ENCODE measurements around the gene ATPAF2.

ATPAF2 gene

GRCh38 chr17:18014006-18014405 lies 25.0 kb downstream of the ATPAF2 start:
- no peak overlapping the region for H3K4me2 ChIP-seq (ENCODE audit: low read length)
- no peaks in the 10 kb centered on the region for H3K4me1 ChIP-seq (ENCODE audit: control insufficient read depth, low read length)
- no peak for TF ChIP-seq EZH2phosphoT487 (IDR thresholded peaks at IDR 0.05; ENCODE audit: borderline replicate concordance, low read length)
- TF ChIP-seq CTCF (IDR thresholded peaks at IDR 0.05; ENCODE audit: low read depth, low read length, poor library complexity, severe bottlenecking), result no peak
- no peaks in the 10 kb centered on the region for H3K79me2 ChIP-seq (ENCODE audit: control insufficient read depth, low read length)
- H3K36me3 ChIP-seq (ENCODE audit: control insufficient read depth, low read length), result peaks cover 5% of the 10 kb centered on the region; the same call in 1 of the 2 replicates
- H3K9me3 ChIP-seq (ENCODE audit: control insufficient read depth, insufficient read depth, low read length), result no peaks in the 10 kb centered on the region
- no peak overlapping the region for H3K4me3 ChIP-seq (ENCODE audit: low read length)
- no peaks in the 10 kb centered on the region for H4K20me1 ChIP-seq (ENCODE audit: control insufficient read depth, insufficient read depth, low read depth, low read length)
- H3K27me3 ChIP-seq (ENCODE audit: control insufficient read depth, low read length), result no peaks in the 10 kb centered on the region
- no peaks in the 10 kb centered on the region for H3K9me2 ChIP-seq (replicated peaks; ENCODE audit: control insufficient read depth, low read length)
- H3F3A ChIP-seq (ENCODE audit: control insufficient read depth, insufficient read depth), result no peaks in the 10 kb centered on the region
- H3K27ac ChIP-seq (ENCODE audit: low read depth, low read length), result no peak overlapping the region

- TF ChIP-seq EZH2phosphoT487 (IDR thresholded peaks at IDR 0.05; ENCODE audit: borderline replicate concordance, low read length) (no peak), CTCF (IDR thresholded peaks at IDR 0.05; ENCODE audit: low read depth, low read length, poor library complexity, severe bottlenecking) (no peak)
These were observed 27.7 kb downstream of the ATPAF2 start for GRCh38 chr17:18011286-18011685.

GRCh38 chr17:18009609-18010420 lies 29.2 kb downstream of the ATPAF2 start:
- no peaks in the 10 kb centered on the region for H3K9me3 ChIP-seq (ENCODE audit: control insufficient read depth, insufficient read depth, low read length)
- H3K27me3 ChIP-seq (ENCODE audit: control insufficient read depth, low read length), result no peaks in the 10 kb centered on the region
- H3K27ac ChIP-seq (ENCODE audit: low read depth, low read length), result no peak overlapping the region

More at GRCh38 chr17:18011286-18011685, 27.7 kb downstream of the ATPAF2 start:
- H3K9me3 ChIP-seq (ENCODE audit: control insufficient read depth, insufficient read depth, low read length), result no peaks in the 10 kb centered on the region
- H4K20me1 ChIP-seq (ENCODE audit: control insufficient read depth, insufficient read depth, low read depth, low read length), result no peaks in the 10 kb centered on the region
- H3K27me3 ChIP-seq (ENCODE audit: control insufficient read depth, low read length), result no peaks in the 10 kb centered on the region
- no peak overlapping the region for H3K4me3 ChIP-seq (ENCODE audit: low read length)
- H3K79me2 ChIP-seq (ENCODE audit: control insufficient read depth, low read length), result no peaks in the 10 kb centered on the region
- no peaks in the 10 kb centered on the region for H3K4me1 ChIP-seq (ENCODE audit: control insufficient read depth, low read length)
- H3K36me3 ChIP-seq (ENCODE audit: control insufficient read depth, low read length), result peaks cover 5% of the 10 kb centered on the region; the same call in 1 of the 2 replicates
- H3K9me2 ChIP-seq (replicated peaks; ENCODE audit: control insufficient read depth, low read length), result no peaks in the 10 kb centered on the region
- no peak overlapping the region for H3K27ac ChIP-seq (ENCODE audit: low read depth, low read length)
- no peak overlapping the region for H3K4me2 ChIP-seq (ENCODE audit: low read length)
- no peaks in the 10 kb centered on the region for H3F3A ChIP-seq (ENCODE audit: control insufficient read depth, insufficient read depth)

More at GRCh38 chr17:18009609-18010420, 29.2 kb downstream of the ATPAF2 start:
- Histone ChIP-seq H3K4me1 (ENCODE audit: control insufficient read depth, low read length) (no peaks in the 10 kb centered on the region), H3K4me2 (ENCODE audit: low read length) (no peak overlapping the region), H4K20me1 (ENCODE audit: control insufficient read depth, insufficient read depth, low read depth, low read length) (no peaks in the 10 kb centered on the region), H3K9me2 (replicated peaks; ENCODE audit: control insufficient read depth, low read length) (no peaks in the 10 kb centered on the region), H3K4me3 (ENCODE audit: low read length) (no peak overlapping the region), H3K79me2 (ENCODE audit: control insufficient read depth, low read length) (no peaks in the 10 kb centered on the region), H3K36me3 (ENCODE audit: control insufficient read depth, low read length) (no peaks in the 10 kb centered on the region), H3F3A (ENCODE audit: control insufficient read depth, insufficient read depth) (no peaks in the 10 kb centered on the region)
- TF ChIP-seq CTCF (IDR thresholded peaks at IDR 0.05; ENCODE audit: low read depth, low read length, poor library complexity, severe bottlenecking) (no peak), EZH2phosphoT487 (IDR thresholded peaks at IDR 0.05; ENCODE audit: borderline replicate concordance, low read length) (no peak)
